ENCODE measurements around the gene CTDSP2. TPM values are rescaled to one million over a fixed set of nuclear protein-coding genes. Genes with fewer than 3 reads are reported as not detected.
"Not testable (repeated sequence)": the region's sequence is repeated elsewhere in the genome, so short reads cannot be mapped to it uniquely, and the experiment has no call there.

The CTDSP2 gene
- total and polyA plus RNA-seq, 7 donors, result 85.3 to 183 (median 122) TPM

- peaks cover 0 to 46% (median 32%) of the 10 kb centered on the region in 4 donors for H3K4me1 ChIP-seq
- no peak for DNase-seq
- no peak overlapping the region for H3K4me3 ChIP-seq
- H3K9me3 ChIP-seq, result no peaks in the 10 kb centered on the region
- H3K27ac ChIP-seq, result peak overlapping the region; percentile 90 to 99 (median 96)
- 64 to 84% methylated on average over 1 of the region's 1 CpG for WGBS, 2 donors
- TF ChIP-seq EP300 (IDR thresholded peaks at IDR 0.05) (no peak), CTCF (IDR thresholded peaks at IDR 0.05) (no peak), POLR2AphosphoS5 (IDR thresholded peaks at IDR 0.05) (no peak), POLR2A (IDR thresholded peaks at IDR 0.05) (no peak)
- H3K27me3 ChIP-seq, result no peaks in the 10 kb centered on the region
- intact Hi-C loops (cut with DNase I), result loop anchor here (2.0 kb wide), 1 partner anchor 13 kb away; no protein-coding TSS in a partner anchor
- H3K36me3 ChIP-seq, result no peaks in the 10 kb centered on the region
Observed at GRCh38 chr12:57863676-57864075, 17.1 kb upstream of the CTDSP2 start.

- intact Hi-C loops (cut with DNase I), result no loop called here
- no peaks in the 10 kb centered on the region for H3K36me3 ChIP-seq
- no peaks in the 10 kb centered on the region for H3K27me3 ChIP-seq
- no peaks in the 10 kb centered on the region for H3K9me3 ChIP-seq
- no peak overlapping the region for H3K4me3 ChIP-seq
- no peak for TF ChIP-seq CTCF (IDR thresholded peaks at IDR 0.05)
- TF ChIP-seq EP300 (IDR thresholded peaks at IDR 0.05), result no peak
- no peak for TF ChIP-seq POLR2A (IDR thresholded peaks at IDR 0.05)
- no peak for TF ChIP-seq POLR2AphosphoS5 (IDR thresholded peaks at IDR 0.05)
- no peak overlapping the region for H3K27ac ChIP-seq
- no peak for DNase-seq
- H3K4me1 ChIP-seq, result peaks cover 0 to 29% (median 21%) of the 10 kb centered on the region in 4 donors
- 95 to 97% methylated on average over 4 of the region's 4 CpGs for WGBS, 2 donors
Observed at GRCh38 chr12:57861967-57862366, 15.4 kb upstream of the CTDSP2 start.

- H3K36me3 ChIP-seq; intact Hi-C loops (cut with DNase I); H3K4me3 ChIP-seq; DNase-seq; H3K9me3 ChIP-seq; H3K27ac ChIP-seq; H3K27me3 ChIP-seq: not testable (repeated sequence)
- H3K4me1 ChIP-seq, result peaks cover 0 to 23% (median 17%) of the 10 kb centered on the region in 4 donors
- WGBS, 2 donors, result 93 to 96% methylated on average over 5 of the region's 5 CpGs
Observed at GRCh38 chr12:57860883-57861282, 14.4 kb upstream of the CTDSP2 start.

GRCh38 chr12:57859121-57859520 is 12.6 kb upstream of the CTDSP2 start:
- Histone ChIP-seq H3K4me3 (no peak overlapping the region), H3K4me1 (peaks cover 0 to 7% (median 6%) of the 10 kb centered on the region in 4 donors), H3K36me3 (no peaks in the 10 kb centered on the region), H3K27me3 (no peaks in the 10 kb centered on the region), H3K27ac (no peak overlapping the region), H3K9me3 (no peaks in the 10 kb centered on the region)
- intact Hi-C loops (cut with DNase I), result no loop called here
- peak; percentile 0 for DNase-seq
- 93 to 94% methylated on average over 5 of the region's 5 CpGs for WGBS, 2 donors
- TF ChIP-seq CTCF (IDR thresholded peaks at IDR 0.05) (no peak), EP300 (IDR thresholded peaks at IDR 0.05) (no peak), POLR2A (IDR thresholded peaks at IDR 0.05) (no peak), POLR2AphosphoS5 (IDR thresholded peaks at IDR 0.05) (no peak)

GRCh38 chr12:57858123-57858522 is 11.6 kb upstream of the CTDSP2 start:
- DNase-seq, result not testable (repeated sequence)
- WGBS, 2 donors, result 89 to 95% methylated on average over 7 of the region's 7 CpGs

GRCh38 chr12:57854965-57855364 is 8.4 kb upstream of the CTDSP2 start:
- no peak overlapping the region for H3K4me3 ChIP-seq
- no peaks in the 10 kb centered on the region for H3K36me3 ChIP-seq
- 66 to 87% methylated on average over 6 of the region's 6 CpGs for WGBS, 2 donors
- no peak for DNase-seq
- H3K4me1 ChIP-seq, result peaks cover 0 to 36% (median 32%) of the 10 kb centered on the region in 4 donors
- no peaks in the 10 kb centered on the region for H3K27me3 ChIP-seq
- intact Hi-C loops (cut with DNase I), result no loop called here
- H3K9me3 ChIP-seq, result no peaks in the 10 kb centered on the region
- no peak overlapping the region for H3K27ac ChIP-seq
- TF ChIP-seq POLR2AphosphoS5 (IDR thresholded peaks at IDR 0.05), result no peak
- no peak for TF ChIP-seq EP300 (IDR thresholded peaks at IDR 0.05)
- TF ChIP-seq CTCF (IDR thresholded peaks at IDR 0.05), result no peak
- no peak for TF ChIP-seq POLR2A (IDR thresholded peaks at IDR 0.05)

More at GRCh38 chr12:57858123-57858522, 11.6 kb upstream of the CTDSP2 start:
- H3K27ac ChIP-seq; H3K36me3 ChIP-seq; intact Hi-C loops (cut with DNase I); H3K4me3 ChIP-seq; H3K27me3 ChIP-seq; H3K9me3 ChIP-seq: not testable (repeated sequence)
- H3K4me1 ChIP-seq, result peaks cover 0 to 10% (median 7%) of the 10 kb centered on the region in 4 donors

Measured in sigmoid colon (tissue), 7 donors.